GM23248 (cell line): Measurements from ENCODE around the gene ZNF778. TPM values are rescaled to one million over a fixed set of nuclear protein-coding genes. Genes with fewer than 3 reads are reported as not detected.
"Not testable (repeated sequence)": the region's sequence is repeated elsewhere in the genome, so short reads cannot be mapped to it uniquely, and the experiment has no call there.

Experiments
- DNase-seq: peaks from one replicate; pipeline ENCODE4 v3.0.0-alpha.2; 2015
- H2AFZ ChIP-seq: fragments of 200-600 bp; sonication (generic); 2 replicates; pipeline ENCODE4 v1.6.1; 2016; ENCODE audit warnings: antibody characterized with exemption
- H3F3A ChIP-seq: fragments of 200-600 bp; sonication (generic); 2 replicates; pipeline ENCODE4 v1.6.1; 2016; ENCODE audit warnings: mild to moderate bottlenecking, antibody characterized with exemption, mixed run types; ENCODE audit not compliant: insufficient read depth
- H3K27ac ChIP-seq: fragments of 200-600 bp; sonication (generic); 2 replicates; pipeline ENCODE4 v1.5.1; 2016; ENCODE audit warnings: mild to moderate bottlenecking
- H3K27me3 ChIP-seq: fragments of 200-600 bp; sonication (generic); replicated peaks from 2 replicates; pipeline ENCODE4 v1.6.1; 2016; ENCODE audit warnings: mild to moderate bottlenecking; ENCODE audit not compliant: insufficient read depth
- H3K36me3 ChIP-seq: fragments of 200-600 bp; sonication (generic); 2 replicates; pipeline ENCODE4 v1.6.1; 2016; ENCODE audit warnings: low read depth, mild to moderate bottlenecking
- H3K4me1 ChIP-seq: fragments of 200-600 bp; sonication (generic); 2 replicates; pipeline ENCODE4 v1.6.1; 2016; ENCODE audit warnings: mild to moderate bottlenecking; ENCODE audit not compliant: insufficient read depth
- H3K4me2 ChIP-seq: fragments of 200-600 bp; sonication (generic); one replicate; pipeline ENCODE4 v1.6.1; 2016; ENCODE audit warnings: mild to moderate bottlenecking; ENCODE audit not compliant: unreplicated experiment
- H3K4me3 ChIP-seq: fragments of 200-600 bp; sonication (generic); 2 replicates; pipeline ENCODE4 v1.5.1; 2016; ENCODE audit warnings: mild to moderate bottlenecking
- H3K79me2 ChIP-seq: fragments of 200-600 bp; sonication (generic); 2 replicates; pipeline ENCODE4 v1.6.1; 2016; ENCODE audit warnings: mild to moderate bottlenecking; ENCODE audit not compliant: insufficient read depth
- H3K9ac ChIP-seq: fragments of 200-600 bp; sonication (generic); 2 replicates; pipeline ENCODE4 v1.6.1; 2016; ENCODE audit warnings: mild to moderate bottlenecking
- H3K9me2 ChIP-seq: fragments of 200-600 bp; sonication (generic); 2 replicates; pipeline ENCODE4 v1.6.1; 2016; ENCODE audit warnings: mixed run types, mild to moderate bottlenecking, moderate library complexity; ENCODE audit not compliant: insufficient read depth
- H3K9me3 ChIP-seq: fragments of 200-600 bp; sonication (generic); one replicate; pipeline ENCODE4 v1.6.1; 2017; ENCODE audit warnings: low read depth
- H4K20me1 ChIP-seq: fragments of 200-600 bp; sonication (generic); 2 replicates; pipeline ENCODE4 v1.6.0; 2016; ENCODE audit not compliant: insufficient read depth
- EZH2 ChIP-seq: fragments of 200-600 bp; sonication (generic); IDR thresholded peaks from 2 replicates; pipeline ENCODE4 v1.6.1; 2018; ENCODE audit warnings: antibody characterized with exemption, mild to moderate bottlenecking; ENCODE audit not compliant: insufficient read depth, poor library complexity, severe bottlenecking
- EZH2phosphoT487 ChIP-seq: fragments of 200-600 bp; sonication (generic); IDR thresholded peaks from 2 replicates; pipeline ENCODE4 v1.6.1; 2018; ENCODE audit warnings: antibody characterized with exemption, moderate library complexity, mild to moderate bottlenecking, low read depth; ENCODE audit not compliant: insufficient read depth
- WGBS, 2 experiments: methylation state at CpG; one replicate each; pipeline ENCODE4 v1.1.6; 2015 to 2017; ENCODE audit warnings: low lambda C conversion rate in 2 of 2, low coverage in 1 of 2; ENCODE audit errors: missing lambda C conversion rate in 2 of 2; 5-methylcytosine and 5-hydroxymethylcytosine counted together
- in situ Hi-C: fragments of 300-500 bp; cut with MboI; formaldehyde crosslinking; loops from 2 replicates; pipeline ENCODE4 v1.15.0; 2020
- polyA plus RNA-seq: library from polyadenylated mRNA; unstranded; fragments of >200 nt; fragmentation: Nextera tagmentation; extraction: Ambion mirVana; gene quantifications from 2 replicates; pipeline ENCODE4 v1.2.1, GENCODE V29; 2016
- total RNA-seq: library from RNA; depleted of rRNA; stranded (reverse); fragments of >200 nt; shearing (Covaris generic); gene quantifications from 2 replicates; pipeline ENCODE4 v1.2.3, GENCODE V29; 2014

The ZNF778 gene
- total and polyA plus RNA-seq, 2 experiments from 2014 or later: 3.0 to 3.6 TPM

GRCh38 chr16:89261691-89262563, 44.4 kb downstream of the ZNF778 start:
- H3K79me2 ChIP-seq: no peaks in the 10 kb centered on the region
- in situ Hi-C loops: no loop called here

GRCh38 chr16:89264800-89265550, 47.5 kb downstream of the ZNF778 start:
- H3K27ac ChIP-seq: no peak overlapping the region
- 78 to 86% methylated on average over 18 to 19 of the region's 19 CpGs for WGBS, 2 experiments
- H3K79me2 ChIP-seq: peaks cover 5% of the 10 kb centered on the region
- TF ChIP-seq EZH2 (no peak), EZH2phosphoT487 (no peak)
- no peaks in the 10 kb centered on the region for H3K27me3 ChIP-seq
- H3K36me3 ChIP-seq: peaks cover 8% of the 10 kb centered on the region; the same call in 1 of the 2 replicates
- H3K4me3 ChIP-seq: no peak overlapping the region
- in situ Hi-C loops: no loop called here
- no peaks in the 10 kb centered on the region for H3K9me2 ChIP-seq
- no peak overlapping the region for H2AFZ ChIP-seq
- no peak overlapping the region for H3K4me2 ChIP-seq
- no peak for DNase-seq
- no peaks in the 10 kb centered on the region for H4K20me1 ChIP-seq
- H3K9me3 ChIP-seq: no peaks in the 10 kb centered on the region
- H3K9ac ChIP-seq: no peak overlapping the region
- H3F3A ChIP-seq: 0 out of 2 replicates have a peak, but pooled peaks cover 4% of the 10 kb centered on the region
- H3K4me1 ChIP-seq: 0 out of 2 replicates have a peak, but pooled peaks cover 7% of the 10 kb centered on the region

More at GRCh38 chr16:89261691-89262563, 44.4 kb downstream of the ZNF778 start:
- no peak for DNase-seq
- no peaks in the 10 kb centered on the region for H3K9me3 ChIP-seq
- H3K27ac ChIP-seq: no peak overlapping the region
- H3K9ac ChIP-seq: no peak overlapping the region
- no peaks in the 10 kb centered on the region for H4K20me1 ChIP-seq
- no peak overlapping the region for H3K4me3 ChIP-seq
- no peaks in the 10 kb centered on the region for H3K27me3 ChIP-seq
- no peaks in the 10 kb centered on the region for H3K4me1 ChIP-seq
- no peak for TF ChIP-seq EZH2phosphoT487
- no peak for TF ChIP-seq EZH2
- no peaks in the 10 kb centered on the region for H3K9me2 ChIP-seq
- no peak overlapping the region for H2AFZ ChIP-seq
- WGBS, 2 experiments: 93 to 94% methylated on average over 30 of the region's 30 CpGs
- no peak overlapping the region for H3K4me2 ChIP-seq
- H3F3A ChIP-seq: no peaks in the 10 kb centered on the region
- peaks cover 3% of the 10 kb centered on the region; the same call in 1 of the 2 replicates for H3K36me3 ChIP-seq

DNA sequence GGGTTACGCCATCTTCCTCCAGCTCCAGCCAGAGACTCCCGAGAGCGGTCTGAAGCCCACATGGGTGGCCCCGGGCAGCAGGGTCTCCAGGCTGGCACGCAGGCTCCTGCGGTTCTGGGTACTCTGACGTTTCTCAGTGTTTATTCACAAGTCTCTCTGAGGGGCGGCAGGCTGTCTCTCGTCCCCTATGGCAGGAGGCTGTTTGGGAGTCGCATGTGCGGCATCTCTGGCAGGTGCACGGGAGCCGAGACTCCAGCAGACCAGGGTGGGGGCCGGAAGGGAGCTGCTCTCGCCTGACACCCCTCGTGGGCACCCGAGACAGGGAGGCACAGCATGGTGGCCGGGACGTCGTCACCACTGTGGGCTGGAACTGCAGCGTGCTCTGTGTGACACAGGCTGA, 48.1 kb downstream of the ZNF778 start:
- DNase-seq: no peak
- Histone ChIP-seq H3F3A (0 out of 2 replicates have a peak, but pooled peaks cover 4% of the 10 kb centered on the region), H3K79me2 (peaks cover 12% of the 10 kb centered on the region), H3K27me3 (no peaks in the 10 kb centered on the region), H4K20me1 (no peaks in the 10 kb centered on the region), H3K4me3 (no peak overlapping the region), H3K4me2 (no peak overlapping the region), H3K4me1 (0 out of 2 replicates have a peak, but pooled peaks cover 7% of the 10 kb centered on the region), H3K9me2 (no peaks in the 10 kb centered on the region), H3K9ac (no peak overlapping the region), H3K9me3 (no peaks in the 10 kb centered on the region), H3K27ac (no peak overlapping the region), H3K36me3 (peaks cover 8% of the 10 kb centered on the region; the same call in 1 of the 2 replicates), H2AFZ (no peak overlapping the region)
- WGBS, 2 experiments: 91 to 95% methylated on average over 21 of the region's 21 CpGs
- TF ChIP-seq EZH2: no peak
- TF ChIP-seq EZH2phosphoT487: no peak
- in situ Hi-C loops: no loop called here

DNA sequence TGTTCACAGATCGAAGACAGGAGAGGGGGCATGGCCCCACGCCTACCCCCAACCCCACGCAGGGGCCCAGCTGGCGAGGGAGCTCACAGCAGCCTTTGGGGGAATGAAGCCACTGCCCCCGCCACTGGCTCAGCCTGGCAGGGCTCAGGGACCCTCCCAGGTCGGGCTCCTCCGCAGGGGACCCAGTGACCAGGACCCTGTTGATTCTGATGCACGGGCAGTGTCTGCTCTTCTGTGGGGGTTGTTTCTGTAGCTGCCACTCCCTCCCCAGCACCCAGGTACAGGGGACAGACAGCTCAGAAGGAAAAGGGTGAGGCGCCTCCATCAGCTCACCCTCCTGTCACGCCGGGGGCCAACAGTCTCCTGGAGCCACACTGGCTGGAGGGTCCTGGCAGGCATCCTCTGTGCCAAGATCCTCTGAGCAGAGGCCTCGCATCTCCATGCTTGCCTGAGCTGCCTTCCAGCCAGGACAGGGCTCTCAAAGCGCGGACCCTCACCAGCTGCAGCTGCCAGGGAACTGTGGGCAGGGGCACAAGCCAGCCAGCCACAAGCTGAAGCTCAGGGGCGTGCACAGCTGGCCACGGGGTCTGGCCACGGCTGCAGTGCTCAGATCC, 49.1 kb downstream of the ZNF778 start:
- Histone ChIP-seq H4K20me1 (no peaks in the 10 kb centered on the region; the same call in 1 of the 2 replicates), H3K9me2 (no peaks in the 10 kb centered on the region), H3K9ac (no peak overlapping the region), H3K4me3 (no peak overlapping the region), H2AFZ (no peak overlapping the region), H3K36me3 (peaks cover 12% of the 10 kb centered on the region; the same call in 1 of the 2 replicates), H3F3A (0 out of 2 replicates have a peak, but pooled peaks cover 4% of the 10 kb centered on the region), H3K27me3 (no peaks in the 10 kb centered on the region), H3K27ac (no peak overlapping the region), H3K4me1 (0 out of 2 replicates have a peak, but pooled peaks cover 7% of the 10 kb centered on the region), H3K4me2 (no peak overlapping the region), H3K9me3 (no peaks in the 10 kb centered on the region), H3K79me2 (peaks cover 21% of the 10 kb centered on the region)
- TF ChIP-seq EZH2phosphoT487 (no peak), EZH2 (no peak)
- WGBS, 2 experiments: 95 to 98% methylated on average over 17 of the region's 17 CpGs
- in situ Hi-C loops: no loop called here
- no peak for DNase-seq

DNA sequence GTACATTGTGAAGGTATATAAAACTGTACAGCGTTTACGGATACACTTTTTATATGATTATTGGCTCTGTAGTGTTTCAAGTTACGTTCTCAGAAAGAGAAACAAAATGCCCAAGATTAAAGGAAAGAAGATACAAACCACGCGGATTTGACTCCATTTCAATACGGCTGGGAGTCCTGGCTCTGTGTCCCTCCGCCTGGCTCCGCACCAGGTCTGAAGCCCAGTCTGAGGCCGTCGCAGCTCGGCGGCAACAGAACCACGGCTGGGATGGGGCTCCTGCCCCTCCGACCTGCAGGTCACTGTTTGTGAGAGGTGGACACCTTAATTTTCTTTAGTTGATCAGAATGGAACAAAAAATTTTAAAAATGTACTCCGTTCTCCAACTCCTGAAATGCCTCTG, 50.2 kb downstream of the ZNF778 start:
- H3K4me1 ChIP-seq, H4K20me1 ChIP-seq, H3K9ac ChIP-seq, H3K4me3 ChIP-seq, H3K9me2 ChIP-seq, H3F3A ChIP-seq, H3K27ac ChIP-seq, in situ Hi-C loops, H3K4me2 ChIP-seq, H3K27me3 ChIP-seq, H2AFZ ChIP-seq, DNase-seq, H3K9me3 ChIP-seq: not testable (repeated sequence)
- 84 to 85% methylated on average over 13 to 14 of the region's 15 CpGs for WGBS, 2 experiments
- Histone ChIP-seq H3K79me2 (peaks cover 32% of the 10 kb centered on the region), H3K36me3 (peaks cover 19% of the 10 kb centered on the region; the same call in 1 of the 2 replicates)
